Endodermal cell (in vitro differentiated cells): ENCODE data around the gene ZNF236. TPM values are rescaled to one million over a fixed set of nuclear protein-coding genes. Genes with fewer than 3 reads are reported as not detected.

Experiments used
- DNase-seq: peaks from one replicate; pipeline ENCODE4 v3.0.0-alpha.2; 2017
- H3K27ac ChIP-seq: 2 replicates; pipeline ENCODE4 v1.5.1; 2013; ENCODE audit warnings: mild to moderate bottlenecking, low read depth, low read length, moderate library complexity
- H3K27me3 ChIP-seq: 2 replicates; pipeline ENCODE4 v1.6.1; 2013; ENCODE audit warnings: mild to moderate bottlenecking, low read length, moderate library complexity; ENCODE audit not compliant: insufficient read depth, control insufficient read depth, poor library complexity, severe bottlenecking
- H3K36me3 ChIP-seq: 2 replicates; pipeline ENCODE4 v1.7.0; 2013; ENCODE audit warnings: mild to moderate bottlenecking, low read length, moderate library complexity; ENCODE audit not compliant: control insufficient read depth, insufficient read depth
- H3K4me1 ChIP-seq: one replicate; pipeline ENCODE4 v1.7.0; 2013; ENCODE audit warnings: low read length; ENCODE audit not compliant: control insufficient read depth, insufficient read depth
- H3K4me3 ChIP-seq: 2 replicates; pipeline ENCODE4 v1.5.1; 2013; ENCODE audit warnings: mild to moderate bottlenecking, low read length, moderate library complexity
- H3K9ac ChIP-seq: 2 replicates; pipeline ENCODE4 v1.6.1; 2013; ENCODE audit warnings: mild to moderate bottlenecking, low read length, moderate library complexity; ENCODE audit not compliant: poor library complexity, severe bottlenecking; ENCODE audit errors: extremely low read depth
- H3K9me3 ChIP-seq: 2 replicates; pipeline ENCODE4 v1.6.1; 2013; ENCODE audit warnings: mild to moderate bottlenecking, low read length, moderate library complexity; ENCODE audit not compliant: control insufficient read depth
- H3K27ac Mint-ChIP-seq: 2 replicates; pipeline ENCODE4 v1.8.0; 2020; ENCODE audit warnings: mixed read lengths
- H3K27me3 Mint-ChIP-seq: 2 replicates; pipeline ENCODE4 v1.8.0; 2021; ENCODE audit warnings: mild to moderate bottlenecking, mixed read lengths; ENCODE audit not compliant: insufficient read depth
- H3K36me3 Mint-ChIP-seq: 2 replicates; pipeline ENCODE4 v1.8.0; 2020; ENCODE audit warnings: low read depth, mixed read lengths
- H3K4me1 Mint-ChIP-seq: 2 replicates; pipeline ENCODE4 v1.8.0; 2020; ENCODE audit warnings: mixed read lengths
- H3K4me3 Mint-ChIP-seq: 2 replicates; pipeline ENCODE4 v1.8.0; 2020; ENCODE audit warnings: mild to moderate bottlenecking, moderate library complexity, mixed read lengths
- H3K9me3 Mint-ChIP-seq: 2 replicates; pipeline ENCODE4 v1.8.0; 2020; ENCODE audit warnings: mild to moderate bottlenecking, mixed read lengths
- CTCF ChIP-seq: fragments of 200-600 bp; sonication (generic); conservative IDR thresholded peaks from 2 replicates; pipeline ENCODE4 v1.5.0; 2021; ENCODE audit warnings: antibody characterized with exemption, mild to moderate bottlenecking
- WGBS, 2 experiments: methylation state at CpG; one replicate each; pipeline versions ENCODE4 v1.1.5 to v1.1.7; 2013; ENCODE audit warnings: missing lambda C conversion rate in 2 of 2, mixed read lengths in 1 of 2; ENCODE audit not compliant: insufficient coverage in 1 of 2, insufficient read length in 1 of 2; 5-methylcytosine and 5-hydroxymethylcytosine counted together
- total RNA-seq, 2 donors: library from RNA; stranded (reverse); fragmentation: NEBNext Ultra II Directional in 1 of 2; extraction: Animal tissue kit (Norgen Biotek cat#: 25700) in 1 of 2; gene quantifications; 2 replicates in 1 of 2; 3 replicates in 1 of 2; pipeline ENCODE4 v1.2.1, GENCODE V29; 2021

The ZNF236 gene
- total RNA-seq, 2 donors from 2014 or later = 27.0 to 28.3 TPM

- no peak for DNase-seq
- Mint-ChIP-seq H3K4me3 (no peak overlapping the region), H3K36me3 (peaks cover 13% of the 10 kb centered on the region), H3K9me3 (peaks cover 2% of the 10 kb centered on the region), H3K4me1 (peaks cover 24% of the 10 kb centered on the region), H3K27me3 (no peaks in the 10 kb centered on the region), H3K27ac (no peak overlapping the region)
- no peaks in the 10 kb centered on the region for H3K27me3 ChIP-seq
- no peaks in the 10 kb centered on the region for H3K9me3 ChIP-seq
- H3K4me1 ChIP-seq = peaks cover 10% of the 10 kb centered on the region
- no peak overlapping the region for H3K27ac ChIP-seq
- H3K4me3 ChIP-seq = no peak overlapping the region
- no peak for TF ChIP-seq CTCF
- H3K9ac ChIP-seq = no peak overlapping the region
- H3K36me3 ChIP-seq = no peaks in the 10 kb centered on the region
Measured at GRCh38 chr18:76835380-76835779, 13.0 kb downstream of the ZNF236 start.

- Histone ChIP-seq H3K9ac (no peak overlapping the region), H3K36me3 (no peaks in the 10 kb centered on the region), H3K4me3 (no peak overlapping the region), H3K27ac (no peak overlapping the region), H3K9me3 (no peaks in the 10 kb centered on the region), H3K27me3 (no peaks in the 10 kb centered on the region), H3K4me1 (peaks cover 10% of the 10 kb centered on the region)
- Mint-ChIP-seq H3K4me3 (no peak overlapping the region), H3K27me3 (no peaks in the 10 kb centered on the region), H3K36me3 (peaks cover 4% of the 10 kb centered on the region), H3K9me3 (no peaks in the 10 kb centered on the region), H3K27ac (no peak overlapping the region), H3K4me1 (peaks cover 26% of the 10 kb centered on the region)
- TF ChIP-seq CTCF = no peak
- DNase-seq = no peak
- WGBS, 2 experiments = 92% methylated on average over 3 of the region's 6 CpGs; no CpG with 5 or more reads in 1 of the 2 experiments
Measured at GRCh38 chr18:76837071-76837470, 14.7 kb downstream of the ZNF236 start.

- H3K4me1 ChIP-seq = peaks cover 10% of the 10 kb centered on the region
- no peaks in the 10 kb centered on the region for H3K27me3 ChIP-seq
- peak overlapping the region; percentile 21 for H3K4me3 ChIP-seq
- H3K9me3 ChIP-seq = no peaks in the 10 kb centered on the region
- Mint-ChIP-seq H3K27ac (peak overlapping the region; percentile 4), H3K4me1 (peaks cover 33% of the 10 kb centered on the region), H3K9me3 (no peaks in the 10 kb centered on the region), H3K36me3 (no peaks in the 10 kb centered on the region), H3K27me3 (no peaks in the 10 kb centered on the region), H3K4me3 (no peak overlapping the region)
- no peak for TF ChIP-seq CTCF
- no peaks in the 10 kb centered on the region for H3K36me3 ChIP-seq
- no peak overlapping the region for H3K27ac ChIP-seq
- no peak for DNase-seq
- WGBS, 2 experiments = 71 to 83% methylated on average over 1 to 3 of the region's 3 CpGs
- H3K9ac ChIP-seq = no peak overlapping the region
Measured at GRCh38 chr18:76838182-76838581, 15.8 kb downstream of the ZNF236 start.
